ENCODE measurements around the gene PAPPA. TPM values are rescaled to one million over a fixed set of nuclear protein-coding genes. Genes with fewer than 3 reads are reported as not detected.

The PAPPA gene
- total RNA-seq, 1 donor from 2014 or later = 2.9 TPM

GRCh38 chr9:116145036-116145435, 8.6 kb upstream of the PAPPA start:
- Histone ChIP-seq H3K4me1 (no peaks in the 10 kb centered on the region), H3K36me3 (no peaks in the 10 kb centered on the region), H3K4me3 (no peak overlapping the region), H3K27me3 (no peaks in the 10 kb centered on the region), H3K27ac (no peak overlapping the region), H3K9me3 (no peaks in the 10 kb centered on the region)
- no peak for DNase-seq
- ATAC-seq = no peak
- no peak for TF ChIP-seq CTCF (IDR thresholded peaks at IDR 0.05)
- intact Hi-C loops (cut with DNase I) = no loop called here

GRCh38 chr9:116147821-116148220, 5.8 kb upstream of the PAPPA start:
- DNase-seq (no peak), ATAC-seq (no peak)
- H3K4me3 ChIP-seq = no peak overlapping the region
- no peaks in the 10 kb centered on the region for H3K4me1 ChIP-seq
- no peak overlapping the region for H3K27ac ChIP-seq
- intact Hi-C loops (cut with DNase I) = no loop called here
- no peaks in the 10 kb centered on the region for H3K36me3 ChIP-seq
- no peak for TF ChIP-seq CTCF (IDR thresholded peaks at IDR 0.05)
- H3K9me3 ChIP-seq = no peaks in the 10 kb centered on the region
- no peaks in the 10 kb centered on the region for H3K27me3 ChIP-seq

DNA sequence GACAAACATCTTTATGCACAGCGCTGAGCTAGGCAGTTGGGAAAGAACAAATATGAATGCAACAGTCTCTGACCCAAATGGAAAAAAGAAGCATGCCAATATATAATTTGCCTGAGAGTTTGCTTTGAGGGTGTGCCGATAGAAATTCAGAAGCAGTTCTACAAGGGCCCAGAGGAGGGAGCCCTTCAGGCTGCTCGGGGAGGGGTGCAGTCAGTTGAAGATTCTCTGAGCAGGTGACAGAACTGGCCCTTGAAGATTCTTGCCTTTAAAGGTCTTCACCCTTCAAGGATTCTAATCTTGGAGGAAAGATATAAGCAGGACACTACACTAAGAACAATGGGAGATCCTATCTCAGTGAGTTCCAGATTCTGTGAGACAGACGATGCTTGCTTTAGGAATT, 3.7 kb upstream of the PAPPA start:
- Histone ChIP-seq H3K27ac (no peak overlapping the region), H3K9me3 (no peaks in the 10 kb centered on the region), H3K4me1 (no peaks in the 10 kb centered on the region), H3K36me3 (no peaks in the 10 kb centered on the region), H3K4me3 (no peak overlapping the region), H3K27me3 (peaks cover 4% of the 10 kb centered on the region)
- TF ChIP-seq CTCF (IDR thresholded peaks at IDR 0.05) = peak; percentile 55
- ATAC-seq = peak; percentile 71
- no peak for DNase-seq
- intact Hi-C loops (cut with DNase I) = no loop called here

DNA sequence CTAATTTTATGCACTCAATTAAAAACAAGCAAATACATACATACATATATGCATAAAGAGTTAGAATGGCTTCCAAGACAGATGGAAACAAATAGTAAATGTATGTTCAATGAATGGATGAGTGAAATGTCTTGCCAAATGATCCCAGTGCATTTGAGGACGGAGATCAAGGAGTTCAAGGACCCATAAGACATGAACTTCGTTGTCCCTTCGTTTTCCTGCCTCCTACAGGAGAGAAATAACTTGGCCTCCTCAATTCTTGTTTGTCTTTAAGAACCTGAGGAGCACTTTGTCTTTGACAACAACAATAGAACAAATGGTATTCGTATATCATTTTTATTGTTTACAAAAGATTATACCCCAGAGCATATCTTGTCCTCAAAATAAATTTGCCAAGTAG, 2.4 kb upstream of the PAPPA start:
- ATAC-seq (no peak), DNase-seq (no peak)
- H3K9me3 ChIP-seq = no peaks in the 10 kb centered on the region
- peaks cover 9% of the 10 kb centered on the region for H3K27me3 ChIP-seq
- intact Hi-C loops (cut with DNase I) = no loop called here
- H3K36me3 ChIP-seq = no peaks in the 10 kb centered on the region
- no peak for TF ChIP-seq CTCF (IDR thresholded peaks at IDR 0.05)
- H3K4me3 ChIP-seq = no peak overlapping the region
- no peaks in the 10 kb centered on the region for H3K4me1 ChIP-seq
- no peak overlapping the region for H3K27ac ChIP-seq

GRCh38 chr9:116151966-116152381, 1.6 kb upstream of the PAPPA start:
- intact Hi-C loops (cut with DNase I) = no loop called here
- no peak overlapping the region for H3K27ac ChIP-seq

More at GRCh38 chr9:116151966-116152381, 1.6 kb upstream of the PAPPA start:
- no peaks in the 10 kb centered on the region for H3K4me1 ChIP-seq
- no peaks in the 10 kb centered on the region for H3K9me3 ChIP-seq
- H3K4me3 ChIP-seq = no peak overlapping the region
- no peak for TF ChIP-seq CTCF (IDR thresholded peaks at IDR 0.05)
- H3K27me3 ChIP-seq = peaks cover 15% of the 10 kb centered on the region
- no peak for DNase-seq
- H3K36me3 ChIP-seq = no peaks in the 10 kb centered on the region
- no peak for ATAC-seq

Data from upper lobe of right lung (tissue), 1 donor.